ENCODE results near the gene DMD.

Gene DMD

GRCh38 chrX:31287861-31288260 is 1923.5 kb downstream of the DMD start:
- Histone ChIP-seq H3K27ac (ENCODE audit: low read depth, low read length, severe bottlenecking) (no peak overlapping the region), H3K4me3 (ENCODE audit: extremely low read depth, insufficient read depth, low read length, poor library complexity, severe bottlenecking) (no peak overlapping the region), H3K9me3 (ENCODE audit: control insufficient read depth, low read length) (no peaks in the 10 kb centered on the region), H3K4me1 (ENCODE audit: control insufficient read depth, insufficient read depth, low read length, poor library complexity, severe bottlenecking) (no peaks in the 10 kb centered on the region), H3K36me3 (ENCODE audit: control insufficient read depth, insufficient read depth, low read length) (no peaks in the 10 kb centered on the region)
- no CpG with 5 or more reads among the region's 4 CpGs for WGBS, 2 experiments (ENCODE audit: insufficient coverage in 2 of 2)

DNA sequence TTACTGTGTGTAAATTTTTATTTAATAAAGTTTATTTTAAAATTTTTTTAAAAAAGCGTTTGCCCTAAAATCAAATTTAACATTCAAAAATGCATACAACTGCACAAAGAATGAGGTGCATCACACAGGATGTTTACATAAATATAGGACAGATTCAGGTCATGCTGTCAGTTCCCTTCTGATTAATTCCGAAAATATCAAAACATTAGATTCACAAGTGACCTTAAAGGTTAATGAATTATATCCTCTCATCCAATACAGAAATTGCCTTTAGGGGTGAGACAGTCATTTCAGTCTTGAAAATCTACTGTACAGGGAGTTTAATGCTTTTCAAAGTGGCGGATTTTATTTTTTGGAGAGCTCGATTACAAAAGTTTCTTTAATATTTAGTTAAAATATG is 1930.8 kb downstream of the DMD start:
- no peaks in the 10 kb centered on the region for H3K36me3 ChIP-seq (ENCODE audit: control insufficient read depth, insufficient read depth, low read length)
- no peaks in the 10 kb centered on the region for H3K4me1 ChIP-seq (ENCODE audit: control insufficient read depth, insufficient read depth, low read length, poor library complexity, severe bottlenecking)
- H3K9me3 ChIP-seq (ENCODE audit: control insufficient read depth, low read length) = no peaks in the 10 kb centered on the region
- no peak overlapping the region for H3K4me3 ChIP-seq (ENCODE audit: extremely low read depth, insufficient read depth, low read length, poor library complexity, severe bottlenecking)
- no peak overlapping the region for H3K27ac ChIP-seq (ENCODE audit: low read depth, low read length, severe bottlenecking)
- WGBS, 2 experiments (ENCODE audit: insufficient coverage in 2 of 2) = no CpG with 5 or more reads among the region's 4 CpGs

DNA sequence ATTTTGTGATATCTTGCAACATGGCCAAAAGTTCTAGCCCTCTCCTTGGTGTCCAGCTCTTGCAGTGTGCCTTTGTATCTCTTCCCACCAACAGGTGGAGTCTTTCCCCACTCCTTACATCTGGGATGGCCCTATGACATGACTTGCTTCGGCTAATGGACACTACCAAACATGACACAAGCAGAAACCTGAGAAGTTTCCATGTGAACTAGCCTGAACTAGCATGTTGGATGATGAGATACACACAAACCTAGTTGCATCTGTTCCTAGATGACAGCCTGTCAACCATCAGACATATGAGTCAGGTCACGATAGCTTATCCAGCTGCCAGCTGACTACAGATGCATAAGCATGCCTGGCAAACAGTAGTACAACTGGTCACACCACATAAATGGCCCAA is 1932.0 kb downstream of the DMD start:
- no peak overlapping the region for H3K27ac ChIP-seq (ENCODE audit: low read depth, low read length, severe bottlenecking)
- H3K9me3 ChIP-seq (ENCODE audit: control insufficient read depth, low read length) = no peaks in the 10 kb centered on the region
- no peaks in the 10 kb centered on the region for H3K4me1 ChIP-seq (ENCODE audit: control insufficient read depth, insufficient read depth, low read length, poor library complexity, severe bottlenecking)
- H3K36me3 ChIP-seq (ENCODE audit: control insufficient read depth, insufficient read depth, low read length) = no peaks in the 10 kb centered on the region
- H3K4me3 ChIP-seq (ENCODE audit: extremely low read depth, insufficient read depth, low read length, poor library complexity, severe bottlenecking) = no peak overlapping the region
- WGBS, 2 experiments (ENCODE audit: insufficient coverage in 2 of 2) = no CpG with 5 or more reads among the region's 2 CpGs

DNA sequence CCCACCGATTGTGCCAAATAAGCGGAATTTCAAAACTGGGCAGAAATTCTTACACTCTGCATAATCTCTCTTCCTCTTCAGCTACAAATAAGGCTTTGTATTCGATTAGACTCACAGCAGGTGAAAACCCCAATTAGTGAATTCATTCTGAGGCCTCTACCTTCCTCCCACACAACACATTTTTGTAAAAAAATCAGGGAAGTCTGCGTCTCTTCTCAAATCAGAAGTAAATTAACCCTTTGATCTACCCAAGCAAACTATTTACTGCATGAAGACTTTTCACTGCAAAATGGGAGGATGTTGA is 1938.9 kb downstream of the DMD start:
- WGBS, 2 experiments (ENCODE audit: insufficient coverage in 2 of 2) = 55 to 66% methylated on average over 3 of the region's 4 CpGs
- H3K27ac ChIP-seq (ENCODE audit: low read depth, low read length, severe bottlenecking) = no peak overlapping the region
- no peaks in the 10 kb centered on the region for H3K36me3 ChIP-seq (ENCODE audit: control insufficient read depth, insufficient read depth, low read length)
- H3K9me3 ChIP-seq (ENCODE audit: control insufficient read depth, low read length) = no peaks in the 10 kb centered on the region
- peaks cover 4% of the 10 kb centered on the region for H3K4me1 ChIP-seq (ENCODE audit: control insufficient read depth, insufficient read depth, low read length, poor library complexity, severe bottlenecking)
- no peak overlapping the region for H3K4me3 ChIP-seq (ENCODE audit: extremely low read depth, insufficient read depth, low read length, poor library complexity, severe bottlenecking)

GRCh38 chrX:31271615-31272471 is 1939.5 kb downstream of the DMD start:
- Histone ChIP-seq H3K4me1 (ENCODE audit: control insufficient read depth, insufficient read depth, low read length, poor library complexity, severe bottlenecking) (peaks cover 4% of the 10 kb centered on the region), H3K9me3 (ENCODE audit: control insufficient read depth, low read length) (no peaks in the 10 kb centered on the region), H3K36me3 (ENCODE audit: control insufficient read depth, insufficient read depth, low read length) (no peaks in the 10 kb centered on the region), H3K27ac (ENCODE audit: low read depth, low read length, severe bottlenecking) (no peak overlapping the region), H3K4me3 (ENCODE audit: extremely low read depth, insufficient read depth, low read length, poor library complexity, severe bottlenecking) (no peak overlapping the region)
- 100% methylated on average over 1 of the region's 7 CpGs; no CpG with 5 or more reads in 1 of the 2 experiments for WGBS, 2 experiments (ENCODE audit: insufficient coverage in 2 of 2)

- WGBS, 2 experiments (ENCODE audit: insufficient coverage in 2 of 2) = no CpG with 5 or more reads among the region's 3 CpGs
- no peaks in the 10 kb centered on the region for H3K9me3 ChIP-seq (ENCODE audit: control insufficient read depth, low read length)
These were observed 1941.4 kb downstream of the DMD start for GRCh38 chrX:31269914-31270313.

DNA sequence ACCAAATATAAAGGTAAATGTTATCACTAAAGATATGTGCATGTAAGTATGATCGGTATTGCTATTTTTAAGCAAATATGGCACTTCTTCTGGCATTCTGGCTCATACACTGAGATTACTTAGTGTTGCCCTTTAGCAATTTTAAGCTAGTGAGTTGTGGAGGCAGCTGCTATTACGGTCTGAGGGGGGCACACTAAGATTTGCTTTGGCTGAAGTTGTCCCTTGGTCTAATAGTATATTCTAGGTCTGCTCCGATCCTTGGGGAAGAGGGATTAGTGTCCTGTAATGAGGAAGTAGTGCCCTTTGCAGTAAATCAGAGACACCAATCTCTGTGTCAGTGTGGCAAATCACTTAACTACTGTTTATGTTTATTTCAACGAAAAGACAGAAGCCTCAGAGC is 1943.0 kb downstream of the DMD start:
- Histone ChIP-seq H3K27ac (ENCODE audit: low read depth, low read length, severe bottlenecking) (no peak overlapping the region), H3K36me3 (ENCODE audit: control insufficient read depth, insufficient read depth, low read length) (no peaks in the 10 kb centered on the region)
- WGBS, 2 experiments (ENCODE audit: insufficient coverage in 2 of 2) = no CpG with 5 or more reads among the region's 4 CpGs

More at GRCh38 chrX:31269914-31270313, 1941.4 kb downstream of the DMD start:
- no peak overlapping the region for H3K27ac ChIP-seq (ENCODE audit: low read depth, low read length, severe bottlenecking)
- no peak overlapping the region for H3K4me3 ChIP-seq (ENCODE audit: extremely low read depth, insufficient read depth, low read length, poor library complexity, severe bottlenecking)
- no peaks in the 10 kb centered on the region for H3K36me3 ChIP-seq (ENCODE audit: control insufficient read depth, insufficient read depth, low read length)
- peaks cover 4% of the 10 kb centered on the region for H3K4me1 ChIP-seq (ENCODE audit: control insufficient read depth, insufficient read depth, low read length, poor library complexity, severe bottlenecking)

DNA sequence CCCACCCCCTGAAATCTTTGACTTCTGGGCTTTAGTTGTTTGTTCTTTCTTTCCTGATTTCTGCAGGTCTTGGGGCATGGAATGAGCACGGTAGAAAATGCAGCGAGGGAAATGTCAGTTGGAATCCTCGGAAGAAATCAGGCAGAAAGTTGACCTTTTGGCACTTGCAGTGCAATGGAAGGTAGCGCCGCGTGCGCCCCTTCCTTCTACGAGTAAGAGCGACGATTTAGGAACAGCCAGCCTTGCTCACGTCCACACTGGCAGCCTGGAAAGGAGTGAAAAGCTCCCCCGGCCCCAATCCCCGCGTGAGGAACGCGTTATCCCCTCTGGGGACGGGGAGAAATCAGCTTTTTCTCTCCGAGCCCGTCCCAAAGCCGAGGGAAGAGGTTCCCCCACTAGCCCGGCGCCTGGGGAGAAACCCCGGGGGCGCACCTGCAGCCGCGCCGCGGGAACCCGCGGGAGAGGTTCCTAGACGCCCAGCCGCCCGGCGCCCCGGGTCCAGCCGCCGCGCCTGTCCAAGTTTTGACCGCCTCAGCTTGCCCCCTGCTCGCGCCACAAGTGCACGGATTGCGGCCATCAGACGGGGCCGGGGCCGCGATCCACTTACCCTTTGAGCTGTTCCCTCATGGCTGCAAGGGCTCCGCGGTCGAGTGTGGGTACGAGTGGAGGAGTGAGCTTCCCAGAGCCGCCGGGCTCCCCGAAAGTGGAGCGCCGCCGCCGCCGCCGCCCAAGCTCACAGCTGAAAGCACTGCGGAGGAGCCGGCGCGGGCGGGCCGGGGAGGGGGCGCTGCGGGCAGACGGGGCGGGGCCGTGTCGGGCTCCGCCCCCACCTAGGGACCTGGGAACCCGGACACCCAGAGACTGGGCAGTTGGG is 1944.9 kb downstream of the DMD start:
- Histone ChIP-seq H3K27ac (ENCODE audit: low read depth, low read length, severe bottlenecking) (no peak overlapping the region), H3K36me3 (ENCODE audit: control insufficient read depth, insufficient read depth, low read length) (no peaks in the 10 kb centered on the region), H3K4me3 (ENCODE audit: extremely low read depth, insufficient read depth, low read length, poor library complexity, severe bottlenecking) (peak overlapping the region; percentile 52), H3K4me1 (ENCODE audit: control insufficient read depth, insufficient read depth, low read length, poor library complexity, severe bottlenecking) (no peaks in the 10 kb centered on the region), H3K9me3 (ENCODE audit: control insufficient read depth, low read length) (no peaks in the 10 kb centered on the region)
- 0% methylated on average over 19 of the region's 74 CpGs; no CpG with 5 or more reads in 1 of the 2 experiments for WGBS, 2 experiments (ENCODE audit: insufficient coverage in 2 of 2)

More for the DNA sequence above, 1943.0 kb downstream of the DMD start:
- Histone ChIP-seq H3K4me3 (ENCODE audit: extremely low read depth, insufficient read depth, low read length, poor library complexity, severe bottlenecking) (no peak overlapping the region), H3K4me1 (ENCODE audit: control insufficient read depth, insufficient read depth, low read length, poor library complexity, severe bottlenecking) (no peaks in the 10 kb centered on the region), H3K9me3 (ENCODE audit: control insufficient read depth, low read length) (no peaks in the 10 kb centered on the region)

GRCh38 chrX:31265383-31265782 is 1946.0 kb downstream of the DMD start:
- Histone ChIP-seq H3K4me1 (ENCODE audit: control insufficient read depth, insufficient read depth, low read length, poor library complexity, severe bottlenecking) (no peaks in the 10 kb centered on the region), H3K27ac (ENCODE audit: low read depth, low read length, severe bottlenecking) (no peak overlapping the region), H3K36me3 (ENCODE audit: control insufficient read depth, insufficient read depth, low read length) (no peaks in the 10 kb centered on the region), H3K9me3 (ENCODE audit: control insufficient read depth, low read length) (no peaks in the 10 kb centered on the region), H3K4me3 (ENCODE audit: extremely low read depth, insufficient read depth, low read length, poor library complexity, severe bottlenecking) (no peak overlapping the region)
- 40 to 80% methylated on average over 2 to 3 of the region's 7 CpGs for WGBS, 2 experiments (ENCODE audit: insufficient coverage in 2 of 2)

- H3K36me3 ChIP-seq (ENCODE audit: control insufficient read depth, insufficient read depth, low read length) = no peaks in the 10 kb centered on the region
- no CpG with 5 or more reads among the region's 5 CpGs for WGBS, 2 experiments (ENCODE audit: insufficient coverage in 2 of 2)
- H3K4me1 ChIP-seq (ENCODE audit: control insufficient read depth, insufficient read depth, low read length, poor library complexity, severe bottlenecking) = no peaks in the 10 kb centered on the region
- no peak overlapping the region for H3K27ac ChIP-seq (ENCODE audit: low read depth, low read length, severe bottlenecking)
- H3K9me3 ChIP-seq (ENCODE audit: control insufficient read depth, low read length) = no peaks in the 10 kb centered on the region
- H3K4me3 ChIP-seq (ENCODE audit: extremely low read depth, insufficient read depth, low read length, poor library complexity, severe bottlenecking) = no peak overlapping the region
These were observed 1951.0 kb downstream of the DMD start for GRCh38 chrX:31260351-31260750.

Measured in mesodermal cell (in vitro differentiated cells).